Esophagus squamous epithelium (tissue), 5 donors: ENCODE data around the gene PRKG1. TPM values are rescaled to one million over a fixed set of nuclear protein-coding genes. Genes with fewer than 3 reads are reported as not detected.

Source experiments
- DNase-seq: peaks from one replicate; lab custom pipeline; 2025; lab: John Stamatoyannopoulos, UW
- H3K27ac ChIP-seq, 4 donors: fragments of 200-600 bp; sonication (generic); one replicate each; pipeline ENCODE4 v1.5.1; 2016 to 2019; ENCODE audit warnings: mild to moderate bottlenecking in 1 of 4
- H3K27me3 ChIP-seq, 4 donors: fragments of 200-600 bp; sonication (generic); 1 replicate in 3 of 4; 2 replicates in 1 of 4; pipeline versions ENCODE4 v1.5.1 to v1.6.0; 2017 to 2021; ENCODE audit warnings: antibody characterized with exemption in 1 of 4
- H3K36me3 ChIP-seq, 3 donors: fragments of 200-600 bp; sonication (generic); one replicate each; pipeline ENCODE4 v1.5.1; 2016 to 2019
- H3K4me1 ChIP-seq, 3 donors: fragments of 200-600 bp; sonication (generic); one replicate each; pipeline ENCODE4 v1.5.1; 2017 to 2019
- H3K4me3 ChIP-seq, 4 donors: fragments of 200-600 bp; sonication (generic); 1 replicate in 3 of 4; 2 replicates in 1 of 4; pipeline ENCODE4 v1.5.1; 2016 to 2019; ENCODE audit warnings: mild to moderate bottlenecking in 2 of 4, moderate library complexity in 1 of 4
- H3K9me3 ChIP-seq, 3 donors: fragments of 200-600 bp; sonication (generic); one replicate each; pipeline ENCODE4 v1.5.1; 2016 to 2019
- POLR2A ChIP-seq, 4 donors: fragments of 450-650 bp; IDR thresholded peaks; one replicate each; pipeline ENCODE4 v1.6.1; 2017; ENCODE audit warnings: antibody characterized with exemption in 4 of 4, mild to moderate bottlenecking in 4 of 4, moderate library complexity in 3 of 4
- WGBS, 2 donors: methylation state at CpG; one replicate each; pipeline ENCODE4 v1.1.5; 2018; 5-methylcytosine and 5-hydroxymethylcytosine counted together
- intact Hi-C: fragments of 100-400 bp; cut with DNase I; formaldehyde crosslinking; loops from one replicate; pipeline ENCODE4 v1.15.0; 2022
- total RNA-seq, 4 donors: library from RNA; depleted of rRNA; stranded (reverse); fragments of >200 nt; gene quantifications; one replicate each; pipeline ENCODE4 v1.1.0, GENCODE V29; 2016
- TF ChIP-seq, protein P1 (sequence below), 6 experiments: fragments of 450-650 bp in 4 of 6; fragments of 200-600 bp in 2 of 6; sonication (generic) in 2 of 6; IDR thresholded peaks; one replicate each; pipeline ENCODE4 v1.5.1; 2016 to 2019; ENCODE audit warnings: antibody characterized with exemption in 6 of 6, mild to moderate bottlenecking in 4 of 6, moderate library complexity in 4 of 6
- donor health status: DM: yes; HTN: yes; CAD: no.

Gene PRKG1
- total RNA-seq, 4 donors from 2014 or later: 2.0 to 10.9 (median 3.8) TPM

DNA sequence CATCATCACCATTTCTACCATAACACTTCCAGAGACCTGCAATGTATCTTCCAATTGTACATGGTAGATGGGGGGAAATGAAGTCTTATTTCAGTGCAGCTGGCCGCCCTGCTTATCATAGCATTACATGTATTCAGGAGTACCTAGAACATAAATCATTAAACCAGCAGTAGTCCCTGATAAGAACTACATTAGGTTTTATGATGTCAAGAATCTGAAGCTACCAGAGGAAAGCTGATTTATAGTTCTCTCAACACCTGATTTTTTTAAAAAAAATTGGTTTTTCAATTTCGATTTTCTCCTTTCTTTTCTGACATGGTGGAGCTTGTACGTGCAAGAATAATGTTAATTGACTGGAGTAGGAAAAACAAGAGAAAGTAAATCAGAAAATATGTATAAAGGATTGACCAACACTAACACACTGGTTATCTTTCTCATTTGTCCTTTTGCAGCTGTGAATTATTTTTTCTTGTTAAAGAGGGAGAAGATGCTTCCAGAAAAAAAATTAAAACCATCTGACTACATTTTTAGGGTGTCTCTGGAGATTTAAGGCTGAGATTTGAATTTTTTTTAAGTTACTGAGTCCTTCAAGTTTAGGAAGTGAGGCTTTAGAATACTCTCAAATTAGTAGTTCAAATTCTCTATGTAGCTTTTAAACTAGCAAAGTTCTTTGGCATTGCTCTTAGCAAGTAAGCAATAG is 566.0 kb downstream of the PRKG1 start:
- intact Hi-C loops: no loop called here
- Histone ChIP-seq H3K36me3 (no peaks in the 10 kb centered on the region), H3K4me3 (no peak overlapping the region), H3K27me3 (no peaks in the 10 kb centered on the region), H3K4me1 (no peaks in the 10 kb centered on the region), H3K27ac (no peak overlapping the region), H3K9me3 (no peaks in the 10 kb centered on the region)
- TF ChIP-seq, protein P1, sequence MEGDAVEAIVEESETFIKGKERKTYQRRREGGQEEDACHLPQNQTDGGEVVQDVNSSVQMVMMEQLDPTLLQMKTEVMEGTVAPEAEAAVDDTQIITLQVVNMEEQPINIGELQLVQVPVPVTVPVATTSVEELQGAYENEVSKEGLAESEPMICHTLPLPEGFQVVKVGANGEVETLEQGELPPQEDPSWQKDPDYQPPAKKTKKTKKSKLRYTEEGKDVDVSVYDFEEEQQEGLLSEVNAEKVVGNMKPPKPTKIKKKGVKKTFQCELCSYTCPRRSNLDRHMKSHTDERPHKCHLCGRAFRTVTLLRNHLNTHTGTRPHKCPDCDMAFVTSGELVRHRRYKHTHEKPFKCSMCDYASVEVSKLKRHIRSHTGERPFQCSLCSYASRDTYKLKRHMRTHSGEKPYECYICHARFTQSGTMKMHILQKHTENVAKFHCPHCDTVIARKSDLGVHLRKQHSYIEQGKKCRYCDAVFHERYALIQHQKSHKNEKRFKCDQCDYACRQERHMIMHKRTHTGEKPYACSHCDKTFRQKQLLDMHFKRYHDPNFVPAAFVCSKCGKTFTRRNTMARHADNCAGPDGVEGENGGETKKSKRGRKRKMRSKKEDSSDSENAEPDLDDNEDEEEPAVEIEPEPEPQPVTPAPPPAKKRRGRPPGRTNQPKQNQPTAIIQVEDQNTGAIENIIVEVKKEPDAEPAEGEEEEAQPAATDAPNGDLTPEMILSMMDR (IDR thresholded peaks at IDR 0.05): no peak
- TF ChIP-seq POLR2A (IDR thresholded peaks at IDR 0.05): no peak
- 74 to 81% methylated on average over 3 of the region's 3 CpGs for WGBS, 2 donors
- no peak for DNase-seq

DNA sequence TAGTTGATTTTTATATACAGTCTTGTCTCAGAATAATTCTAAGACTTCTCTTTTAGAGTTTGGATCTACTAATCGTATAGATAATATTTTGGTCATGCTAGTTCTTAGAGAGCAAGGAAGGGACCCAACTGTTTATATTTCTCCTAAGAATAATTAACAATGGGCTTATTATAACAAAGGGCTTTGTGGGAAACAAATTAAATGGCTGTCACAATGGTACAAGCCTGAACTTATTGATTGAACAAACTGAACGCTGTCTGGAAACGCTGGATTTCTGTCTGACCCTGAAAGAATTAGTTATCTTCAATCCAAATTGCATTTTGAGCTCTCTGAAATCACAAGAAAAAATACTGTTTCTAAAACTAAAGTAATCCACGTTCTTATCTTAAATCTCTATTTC is 568.3 kb downstream of the PRKG1 start:
- H3K9me3 ChIP-seq: no peaks in the 10 kb centered on the region
- H3K27me3 ChIP-seq: no peaks in the 10 kb centered on the region
- H3K36me3 ChIP-seq: no peaks in the 10 kb centered on the region
- H3K4me1 ChIP-seq: no peaks in the 10 kb centered on the region
- DNase-seq: no peak
- H3K4me3 ChIP-seq: no peak overlapping the region
- no peak overlapping the region for H3K27ac ChIP-seq
- TF ChIP-seq POLR2A (IDR thresholded peaks at IDR 0.05): no peak
- TF ChIP-seq, protein P1 (IDR thresholded peaks at IDR 0.05): no peak
- WGBS, 2 donors: 54 to 63% methylated on average over 4 of the region's 4 CpGs
- intact Hi-C loops: no loop called here

DNA sequence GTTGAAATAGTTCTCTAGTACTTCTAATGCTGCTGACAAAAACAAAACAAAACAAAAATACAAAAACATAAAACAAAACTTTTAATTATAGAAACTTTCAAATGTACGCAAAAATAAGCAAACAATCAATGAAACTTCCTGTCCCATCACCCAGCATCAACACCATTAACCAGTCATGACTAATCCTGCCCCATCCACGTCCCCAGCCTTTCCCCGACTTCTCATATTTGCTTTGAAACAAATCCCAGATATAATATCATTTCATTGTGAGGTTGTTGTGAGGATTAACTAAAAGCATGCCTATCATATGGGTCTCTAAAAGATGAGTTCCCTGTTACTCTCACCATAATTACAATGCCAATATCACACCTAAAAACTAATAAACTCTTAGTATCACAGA is 569.4 kb downstream of the PRKG1 start:
- Histone ChIP-seq H3K4me1 (no peaks in the 10 kb centered on the region), H3K27me3 (no peaks in the 10 kb centered on the region), H3K9me3 (no peaks in the 10 kb centered on the region), H3K4me3 (no peak overlapping the region), H3K27ac (no peak overlapping the region), H3K36me3 (no peaks in the 10 kb centered on the region)
- TF ChIP-seq, protein P1 (IDR thresholded peaks at IDR 0.05): no peak
- no peak for TF ChIP-seq POLR2A (IDR thresholded peaks at IDR 0.05)
- DNase-seq: no peak
- WGBS, 2 donors: 43 to 57% methylated on average over 3 of the region's 3 CpGs
- intact Hi-C loops: no loop called here

DNA sequence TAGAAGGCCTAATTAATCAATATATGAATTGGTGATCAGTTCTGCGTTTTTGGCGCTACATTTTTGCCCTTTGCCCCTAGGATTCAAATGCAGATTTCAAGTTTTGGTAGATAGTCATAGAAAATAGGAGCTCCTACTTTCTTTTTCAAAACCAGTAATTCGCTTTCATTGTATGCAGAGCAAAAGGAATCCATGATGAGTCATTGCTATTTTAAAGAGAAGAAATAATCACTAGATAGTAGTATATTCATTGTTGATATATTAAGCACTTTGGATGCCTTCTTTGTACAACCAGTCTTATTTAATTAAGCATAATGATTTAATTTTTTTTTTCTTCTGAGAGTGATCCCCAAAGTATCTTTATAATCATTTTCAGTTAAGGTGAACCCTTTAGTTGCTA is 574.8 kb downstream of the PRKG1 start:
- WGBS, 2 donors: 69 to 82% methylated on average over 3 of the region's 3 CpGs
- H3K9me3 ChIP-seq: no peaks in the 10 kb centered on the region
- intact Hi-C loops: no loop called here
- no peak overlapping the region for H3K4me3 ChIP-seq
- TF ChIP-seq, protein P1 (IDR thresholded peaks at IDR 0.05): no peak
- no peak for TF ChIP-seq POLR2A (IDR thresholded peaks at IDR 0.05)
- no peaks in the 10 kb centered on the region for H3K27me3 ChIP-seq
- H3K36me3 ChIP-seq: no peaks in the 10 kb centered on the region
- no peaks in the 10 kb centered on the region for H3K4me1 ChIP-seq
- DNase-seq: no peak
- no peak overlapping the region for H3K27ac ChIP-seq

DNA sequence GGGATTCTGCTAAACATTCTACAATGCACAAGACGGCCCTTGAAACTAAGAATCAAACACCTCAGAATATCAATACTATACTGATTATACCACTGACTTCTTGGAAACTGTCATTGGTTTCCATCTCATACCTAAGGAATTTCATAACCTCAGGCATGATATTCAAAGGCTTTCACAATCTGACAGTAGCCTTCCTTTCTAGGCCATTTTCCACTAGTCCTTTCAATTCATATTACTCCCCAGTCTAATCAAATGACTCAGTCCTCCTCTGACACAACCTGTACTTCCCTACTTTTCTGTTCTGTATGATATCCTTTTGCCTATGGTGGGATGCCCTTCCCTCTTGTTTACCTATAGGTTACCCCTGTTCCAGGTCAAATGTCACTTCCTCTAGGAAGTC is 576.8 kb downstream of the PRKG1 start:
- Histone ChIP-seq H3K27me3 (no peaks in the 10 kb centered on the region), H3K36me3 (no peaks in the 10 kb centered on the region), H3K4me1 (no peaks in the 10 kb centered on the region), H3K9me3 (no peaks in the 10 kb centered on the region), H3K4me3 (no peak overlapping the region), H3K27ac (no peak overlapping the region)
- WGBS, 2 donors: 76 to 84% methylated on average over 1 of the region's 1 CpG
- TF ChIP-seq, protein P1 (IDR thresholded peaks at IDR 0.05): no peak
- no peak for TF ChIP-seq POLR2A (IDR thresholded peaks at IDR 0.05)
- intact Hi-C loops: no loop called here
- no peak for DNase-seq
